Endothelial cell of umbilical vein (primary cell): ENCODE measurements around the gene ANK2. TPM values are rescaled to one million over a fixed set of nuclear protein-coding genes. Genes with fewer than 3 reads are reported as not detected.

ENCODE experiments used
- BruUV-seq: library from RNA; stranded (reverse); fragments of 400-500 nt; replicated peaks from 2 replicates; lab custom pipeline; 2021; lab: Mats Ljungman, UMichigan
- CTCF ChIA-PET: fragments of 300-600, 350-600 bp; sonication (Branson Sonifier 250); formaldehyde crosslinking; loops from one replicate; lab custom pipeline; 2021; ENCODE audit warnings: antibody characterized with exemption, inconsistent platforms; lab: Charles Lee
- POLR2A ChIA-PET: fragments of 300-600, 350-600 bp; sonication (Branson Sonifier 250); formaldehyde crosslinking; loops from one replicate; lab custom pipeline; 2021; ENCODE audit warnings: antibody characterized with exemption, inconsistent platforms; lab: Charles Lee
- DNase-seq: peaks from one replicate; pipeline ENCODE4 v3.0.0-alpha.2; 2011; ENCODE audit warnings: low read depth, low spot score
- FAIRE-seq: peaks from 2 replicates; lab custom pipeline; 2011; peaks lifted over from hg19 to GRCh38; lab: Jason Lieb, UNC
- H2AFZ ChIP-seq: 2 replicates; pipeline ENCODE4 v1.6.0; 2012; ENCODE audit warnings: low read depth, low read length, control low read depth, inconsistent platforms
- H3K27ac ChIP-seq: 2 replicates; pipeline ENCODE4 v1.5.1; 2011; ENCODE audit warnings: low read depth, mild to moderate bottlenecking, control low read depth, low read length, moderate library complexity; ENCODE audit not compliant: insufficient read depth
- H3K27me3 ChIP-seq, 2 experiments: 2 replicates each; pipeline versions ENCODE4 v1.6.0 to v1.6.1; 2011; ENCODE audit warnings: low read length in 2 of 2, mixed read lengths in 1 of 2; ENCODE audit not compliant: control insufficient read depth in 2 of 2, insufficient read depth in 2 of 2
- H3K36me3 ChIP-seq, 2 experiments: 2 replicates in 1 of 2; 3 replicates in 1 of 2; pipeline ENCODE4 v1.5.1; 2011; ENCODE audit warnings: low read length in 2 of 2, mild to moderate bottlenecking in 1 of 2, moderate library complexity in 1 of 2; ENCODE audit not compliant: control insufficient read depth in 2 of 2, insufficient read depth in 2 of 2; ENCODE audit errors: extremely low read depth in 1 of 2
- H3K4me1 ChIP-seq: 3 replicates; pipeline ENCODE4 v1.5.1; 2011; ENCODE audit warnings: mild to moderate bottlenecking, low read length; ENCODE audit not compliant: control insufficient read depth, insufficient read depth; ENCODE audit errors: extremely low read depth
- H3K4me2 ChIP-seq: 2 replicates; pipeline ENCODE4 v1.6.1; 2011; ENCODE audit warnings: low read length, control low read depth, mixed read lengths; ENCODE audit not compliant: insufficient read depth
- H3K4me3 ChIP-seq, 3 experiments: fragments of 200-600 bp in 1 of 3; sonication (generic), shearing (Covaris generic) in 1 of 3; replicated peaks in 1 of 3; 2 replicates each; pipeline ENCODE4 v1.5.1; 2011 to 2016; ENCODE audit warnings: control low read depth in 3 of 3, low read length in 3 of 3, mild to moderate bottlenecking in 2 of 3, inconsistent platforms in 1 of 3, low read depth in 1 of 3, moderate library complexity in 1 of 3; ENCODE audit not compliant: insufficient read depth in 1 of 3
- H3K79me2 ChIP-seq: 2 replicates; pipeline ENCODE4 v1.6.0; 2012; ENCODE audit warnings: low read length, inconsistent platforms; ENCODE audit not compliant: control insufficient read depth, insufficient read depth
- H3K9ac ChIP-seq: replicated peaks from 2 replicates; pipeline ENCODE3; 2011; ENCODE audit warnings: low read length, control low read depth; ENCODE audit not compliant: insufficient read depth; ENCODE audit errors: extremely low read depth
- H3K9me1 ChIP-seq: replicated peaks from 3 replicates; pipeline ENCODE4 v1.6.0; 2011; ENCODE audit warnings: mild to moderate bottlenecking, low read length; ENCODE audit not compliant: control insufficient read depth, insufficient read depth; ENCODE audit errors: extremely low read depth
- H3K9me3 ChIP-seq: replicated peaks from 2 replicates; pipeline ENCODE4 v1.5.1; 2012; ENCODE audit warnings: low read length, inconsistent platforms; ENCODE audit not compliant: control insufficient read depth, insufficient read depth
- H4K20me1 ChIP-seq: replicated peaks from 2 replicates; pipeline ENCODE3; 2011; ENCODE audit warnings: mild to moderate bottlenecking, low read length; ENCODE audit not compliant: control insufficient read depth, insufficient read depth; ENCODE audit errors: extremely low read depth
- CTCF ChIP-seq, 2 donors: IDR thresholded peaks; 1 replicate in 1 of 2; 2 replicates in 1 of 2; pipeline ENCODE4 v1.5.1; 2011; ENCODE audit warnings: low read length in 2 of 2, mild to moderate bottlenecking in 2 of 2, moderate library complexity in 2 of 2, control low read depth in 1 of 2, inconsistent platforms in 1 of 2, low read depth in 1 of 2; ENCODE audit not compliant: insufficient read depth in 1 of 2; ENCODE audit errors: extremely low read depth in 1 of 2
- EZH2 ChIP-seq: IDR thresholded peaks from 2 replicates; pipeline ENCODE4 v1.6.1; 2012; ENCODE audit warnings: borderline replicate concordance, low read depth, mild to moderate bottlenecking, moderate library complexity, low read length, inconsistent platforms; ENCODE audit not compliant: severe bottlenecking
- FOS ChIP-seq: IDR thresholded peaks from 2 replicates; pipeline ENCODE4 v1.6.1; 2011; ENCODE audit warnings: mild to moderate bottlenecking, low read length, moderate library complexity, borderline replicate concordance; ENCODE audit not compliant: insufficient read depth
- GATA2 ChIP-seq: IDR thresholded peaks from 2 replicates; pipeline ENCODE4 v1.7.0; 2011; ENCODE audit warnings: low read depth, mild to moderate bottlenecking, moderate library complexity, mixed read lengths, low read length; ENCODE audit not compliant: insufficient read length, insufficient read depth
- JUN ChIP-seq: IDR thresholded peaks from 2 replicates; pipeline ENCODE4 v1.6.1; 2011; ENCODE audit warnings: borderline replicate concordance, low read depth; ENCODE audit not compliant: insufficient read length, insufficient read depth
- MAX ChIP-seq: IDR thresholded peaks from 2 replicates; pipeline ENCODE4 v1.6.1; 2011; ENCODE audit not compliant: insufficient read depth, insufficient read length
- MYC ChIP-seq: IDR thresholded peaks from one replicate; pipeline ENCODE4 v1.6.1; 2011; ENCODE audit warnings: mild to moderate bottlenecking, low read depth, low read length
- POLR2A ChIP-seq: IDR thresholded peaks from 2 replicates; pipeline ENCODE4 v1.6.1; 2012; ENCODE audit warnings: low read depth, mild to moderate bottlenecking, control low read depth, low read length
- POLR2AphosphoS5 ChIP-seq: IDR thresholded peaks from 2 replicates; pipeline ENCODE4 v1.6.1; 2012; ENCODE audit warnings: low read depth, mild to moderate bottlenecking, control low read depth, low read length, moderate library complexity; ENCODE audit not compliant: insufficient read depth
- dilution Hi-C: fragments of 300-500 bp; cut with MboI; formaldehyde crosslinking; loops from one replicate; pipeline ENCODE4 v1.15.0; 2019; ENCODE audit warnings: low sequenced_read_pairs; ENCODE audit not compliant: extremely low pct_ligation_motif_present
- intact Hi-C: fragments of 100-400 bp; cut with micrococcal nuclease; formaldehyde crosslinking; loops from one replicate; pipeline ENCODE4 v1.10.0; 2022
- polyA plus RNA-seq, 4 experiments: library from polyadenylated mRNA; depleted of rRNA in 3 of 4; stranded (reverse) in 3 of 4; unstranded in 1 of 4; fragments of >200 nt; gene quantifications; 2 replicates each; pipeline versions ENCODE4 v1.2.1 to v1.2.3, GENCODE V29; 2011 to 2012; ENCODE audit warnings: missing spikeins in 1 of 4
- total RNA-seq: library from RNA; stranded (reverse); gene quantifications from 2 replicates; pipeline ENCODE4 v1.2.3, GENCODE V29; 2021

ANK2 gene
- total and polyA plus RNA-seq, 2 donors (not counting 3 experiments of a cell fraction or from before 2014, with no cell fraction given): not detected

- no peak for DNase-seq
- Histone ChIP-seq H3K9me3 (no peaks in the 10 kb centered on the region), H3K4me3 (no peak overlapping the region), H3K4me1 (no peaks in the 10 kb centered on the region), H3K27ac (no peak overlapping the region), H3K9ac (no peak overlapping the region), H3K4me2 (no peak overlapping the region), H3K27me3 (no peaks in the 10 kb centered on the region), H3K79me2 (no peaks in the 10 kb centered on the region), H3K36me3 (no peaks in the 10 kb centered on the region), H4K20me1 (no peaks in the 10 kb centered on the region), H3K9me1 (peaks cover 2% of the 10 kb centered on the region), H2AFZ (no peak overlapping the region)
- ChIA-PET CTCF (interaction anchor here (1.0 to 1.2 kb wide), 3 partner anchors 25 to 1391 kb away, joined by 3 read pairs; no protein-coding TSS in a partner anchor), POLR2A (interaction anchor here (0.6 kb wide), 1 partner anchor 1865 kb away, joined by 6 read pairs; no protein-coding TSS in a partner anchor)
- no peak for FAIRE-seq
- dilution Hi-C loops (no loop called here), intact Hi-C loops (no loop called here)
- TF ChIP-seq EZH2 (no peak), MAX (no peak), POLR2A (no peak), POLR2AphosphoS5 (no peak), MYC (no peak), JUN (no peak), FOS (no peak), GATA2 (no peak), CTCF (IDR thresholded peaks at IDR 0.05; ENCODE audit: extremely low read depth in 1 of 2, insufficient read depth in 1 of 2, low read depth in 1 of 2, low read length in 2 of 2) (no peak)
- no TSS peak for BruUV-seq
These were observed 253.9 kb downstream of the ANK2 start for GRCh38 chr4:113303315-113303714.
